Panc1 (cell line): ENCODE measurements around the gene PYGM.

Source experiments
- REST ChIP-seq, 2 experiments: IDR thresholded peaks; 2 replicates each; pipeline ENCODE4 v1.6.1; 2011 to 2012; ENCODE audit warnings: low read depth in 2 of 2, control low read depth in 1 of 2, low read length in 1 of 2, mild to moderate bottlenecking in 1 of 2, moderate library complexity in 1 of 2; ENCODE audit not compliant: insufficient read depth in 1 of 2
- TF ChIP-seq, protein P1 (sequence below): fragments of 450-650 bp; IDR thresholded peaks from 2 replicates; pipeline ENCODE4 v1.5.1; 2017; ENCODE audit warnings: mild to moderate bottlenecking

DNA sequence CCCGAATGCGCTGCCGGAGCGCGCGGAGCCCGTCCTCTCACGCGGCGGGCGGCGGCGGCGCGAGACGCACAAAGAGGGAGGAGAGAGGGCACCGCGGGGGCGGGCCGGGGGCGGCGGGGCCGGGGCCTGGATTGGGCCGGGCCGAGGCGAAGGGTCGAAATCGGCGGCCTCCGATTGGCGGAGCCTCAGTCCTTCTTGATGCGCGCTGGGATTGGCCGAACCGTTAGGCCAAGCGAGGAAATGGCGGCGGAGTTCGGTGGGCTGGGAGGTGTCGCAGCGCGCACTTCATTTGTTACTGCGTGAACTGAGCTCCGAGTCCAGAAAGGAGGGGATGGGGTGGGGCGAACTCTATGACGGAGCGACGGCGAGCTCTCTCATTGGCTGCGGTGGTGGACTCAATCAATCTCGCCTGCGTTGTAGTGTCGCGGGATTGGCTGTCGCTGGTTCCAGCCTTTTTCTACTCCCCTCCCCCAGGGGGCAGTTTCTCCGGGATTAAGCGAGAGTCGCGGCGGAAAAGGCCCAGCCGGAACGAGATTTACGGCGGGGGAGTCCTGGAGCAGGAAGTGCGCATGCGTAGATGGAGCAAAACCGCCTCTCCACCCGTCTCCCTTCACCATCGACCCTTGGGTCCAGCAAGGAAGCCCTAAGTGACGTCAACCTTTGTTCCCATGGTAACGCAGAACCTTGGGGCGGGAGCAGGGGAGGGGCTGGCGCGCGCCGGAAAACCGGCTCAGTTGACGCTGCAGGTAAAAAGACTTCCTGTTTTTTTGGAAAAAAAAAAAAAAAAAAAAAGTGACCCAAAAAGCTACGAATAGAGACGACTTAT lies 18.9 kb upstream of the PYGM start, which contains the start of gene SF1:
- TF ChIP-seq, protein P1, sequence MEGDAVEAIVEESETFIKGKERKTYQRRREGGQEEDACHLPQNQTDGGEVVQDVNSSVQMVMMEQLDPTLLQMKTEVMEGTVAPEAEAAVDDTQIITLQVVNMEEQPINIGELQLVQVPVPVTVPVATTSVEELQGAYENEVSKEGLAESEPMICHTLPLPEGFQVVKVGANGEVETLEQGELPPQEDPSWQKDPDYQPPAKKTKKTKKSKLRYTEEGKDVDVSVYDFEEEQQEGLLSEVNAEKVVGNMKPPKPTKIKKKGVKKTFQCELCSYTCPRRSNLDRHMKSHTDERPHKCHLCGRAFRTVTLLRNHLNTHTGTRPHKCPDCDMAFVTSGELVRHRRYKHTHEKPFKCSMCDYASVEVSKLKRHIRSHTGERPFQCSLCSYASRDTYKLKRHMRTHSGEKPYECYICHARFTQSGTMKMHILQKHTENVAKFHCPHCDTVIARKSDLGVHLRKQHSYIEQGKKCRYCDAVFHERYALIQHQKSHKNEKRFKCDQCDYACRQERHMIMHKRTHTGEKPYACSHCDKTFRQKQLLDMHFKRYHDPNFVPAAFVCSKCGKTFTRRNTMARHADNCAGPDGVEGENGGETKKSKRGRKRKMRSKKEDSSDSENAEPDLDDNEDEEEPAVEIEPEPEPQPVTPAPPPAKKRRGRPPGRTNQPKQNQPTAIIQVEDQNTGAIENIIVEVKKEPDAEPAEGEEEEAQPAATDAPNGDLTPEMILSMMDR: no peak
- no peak for TF ChIP-seq REST (IDR thresholded peaks at IDR 0.05; ENCODE audit: insufficient read depth in 1 of 2, low read depth in 2 of 2, low read length in 1 of 2)
